IMR-90 (cell line): Measurements from ENCODE around the gene SOX4. TPM values are rescaled to one million over a fixed set of nuclear protein-coding genes. Genes with fewer than 3 reads are reported as not detected.
A peak's percentile ranks its signal among the peaks of the same experiment; 100 is the strongest.

Experiments
- BHLHE40 ChIP-seq: fragments of 150-350 bp; IDR thresholded peaks from 2 replicates; pipeline ENCODE4 v1.6.1; 2016; ENCODE audit warnings: mild to moderate bottlenecking, low read depth, low read length
- MXI1 ChIP-seq: IDR thresholded peaks from 2 replicates; pipeline ENCODE4 v1.6.1; 2012; ENCODE audit warnings: low read depth, mild to moderate bottlenecking, low read length, moderate library complexity, borderline replicate concordance
- NFE2L2 ChIP-seq: fragments of 150-350 bp; IDR thresholded peaks from 2 replicates; pipeline ENCODE4 v1.6.1; 2016; ENCODE audit warnings: low read depth, mild to moderate bottlenecking, low read length
- RCOR1 ChIP-seq: IDR thresholded peaks from 2 replicates; pipeline ENCODE4 v1.6.1; 2012; ENCODE audit warnings: mild to moderate bottlenecking, low read length, improper control_type of control experiment; ENCODE audit not compliant: insufficient replicate concordance
- RFX5 ChIP-seq: IDR thresholded peaks from 2 replicates; pipeline ENCODE4 v1.8.0; 2012; ENCODE audit warnings: low read depth, mild to moderate bottlenecking, low read length, moderate library complexity
- SMC3 ChIP-seq: fragments of 150-350 bp; IDR thresholded peaks from 2 replicates; pipeline ENCODE4 v1.6.1; 2016; ENCODE audit warnings: low read depth, mild to moderate bottlenecking, antibody characterized with exemption, low read length, moderate library complexity
- polyA plus RNA-seq, 3 experiments: library from polyadenylated mRNA; depleted of rRNA; stranded (reverse); fragments of >200 nt; gene quantifications; 2 replicates each; pipeline ENCODE4 v1.2.3, GENCODE V29; 2012; ENCODE audit warnings: low replicate concordance in 1 of 3
- total RNA-seq: library from RNA; depleted of rRNA; stranded (reverse); fragments of >200 nt; gene quantifications from 2 replicates; pipeline ENCODE4 v1.2.3, GENCODE V29; 2012

SOX4 gene
- total and polyA plus RNA-seq, 2 of the 4 experiments (the other 2 are of a cell fraction) = 4.7 to 4.8 TPM

DNA sequence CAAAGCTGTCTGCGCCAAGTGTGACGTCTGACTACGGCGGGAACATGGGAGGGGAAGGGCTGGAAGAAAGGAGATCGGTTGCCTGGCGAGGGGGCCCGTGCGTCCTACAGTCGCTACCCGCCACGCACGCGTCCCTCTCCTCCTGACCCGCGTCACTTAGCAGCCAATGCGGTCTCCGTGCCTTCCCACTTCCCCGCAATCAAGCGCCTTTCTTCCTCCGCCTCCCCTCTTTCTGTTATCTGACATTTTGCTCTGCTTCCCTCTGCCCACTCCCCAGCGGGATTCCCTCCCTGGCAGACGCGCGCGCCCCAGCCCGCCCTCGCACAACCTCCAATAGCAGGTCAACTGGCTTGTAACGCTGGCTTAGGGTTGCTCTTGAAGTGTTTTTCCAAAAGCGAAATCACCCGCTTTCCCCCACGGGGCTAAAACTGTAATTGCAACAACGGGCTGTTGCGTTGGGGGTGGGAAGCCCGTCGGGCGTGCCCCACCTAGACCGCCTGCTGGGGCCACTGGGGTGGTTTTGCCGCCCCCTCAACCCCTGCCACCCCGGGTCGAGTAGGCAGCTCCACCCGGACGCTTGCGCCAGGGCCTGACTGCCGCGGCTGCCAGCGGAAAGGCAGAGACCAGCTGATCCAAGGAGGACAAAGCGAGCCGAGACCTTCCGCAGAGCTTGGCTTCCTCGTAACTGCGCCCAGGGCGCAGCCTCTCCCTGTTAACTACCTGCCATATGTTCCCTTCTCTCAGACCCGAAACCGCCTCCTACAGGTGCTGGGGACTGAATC, 6.2 kb upstream of the SOX4 start (continued):
- TF ChIP-seq RFX5 (no peak), MXI1 (0 out of 2 replicates have a peak, but pooled peaks have one; percentile 15), SMC3 (no peak), RCOR1 (no peak), NFE2L2 (no peak), BHLHE40 (no peak)
